ENCODE measurements around the gene SLC6A3. TPM values are rescaled to one million over a fixed set of nuclear protein-coding genes. Genes with fewer than 3 reads are reported as not detected.

The SLC6A3 gene
- total and polyA plus RNA-seq, 12 donors: 0.04 to 0.19 (median 0.18) TPM; not detected in 9

- Histone ChIP-seq H3K4me3 (no peak overlapping the region), H3K36me3 (no peaks in the 10 kb centered on the region), H3K9me3 (no peaks in the 10 kb centered on the region), H3K27ac (peak overlapping the region in 1 of 10 donors; percentile 95), H3K4me1 (peaks cover 0 to 19% (median 13%) of the 10 kb centered on the region in 9 donors), H3K27me3 (peaks cover 0 to 43% (median 32%) of the 10 kb centered on the region in 7 donors)
- intact Hi-C loops (cut with DNase I): loop anchor here in 3 of 10 donors (10.0 kb wide), 1 partner anchor 258 kb away; no protein-coding TSS in a partner anchor
- no peak for TF ChIP-seq CTCF (IDR thresholded peaks at IDR 0.05)
- WGBS, 2 donors: 69 to 73% methylated on average over 11 of the region's 11 CpGs
- ATAC-seq (no peak), DNase-seq (no peak)
Observed at GRCh38 chr5:1387059-1387755, 58.0 kb downstream of the SLC6A3 start.

DNA sequence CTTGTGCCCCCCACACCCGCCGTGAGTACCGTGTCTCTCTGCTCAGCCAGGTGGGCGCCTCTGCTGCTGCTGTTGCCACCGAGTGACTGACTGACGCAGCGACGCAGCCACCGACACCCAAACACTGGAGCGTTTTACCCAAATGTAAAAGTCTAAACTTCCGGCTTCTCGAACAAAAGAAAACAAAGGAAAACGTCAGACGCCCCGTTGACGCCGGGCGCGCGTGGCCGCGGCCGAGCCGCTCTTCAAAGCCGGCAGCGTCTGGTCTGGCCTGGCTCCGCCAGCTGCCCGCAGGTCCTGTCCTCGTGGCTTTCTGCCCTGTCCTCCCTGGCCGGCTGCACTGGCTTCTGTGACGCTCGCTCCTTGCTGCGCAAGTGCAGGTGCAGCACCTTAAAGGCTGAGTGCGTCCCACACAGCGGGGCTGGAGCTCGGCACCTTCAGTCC lies 58.9 kb downstream of the SLC6A3 start:
- intact Hi-C loops (cut with DNase I): loop anchor here in 3 of 10 donors (10.0 kb wide), 1 partner anchor 259 kb away; no protein-coding TSS in a partner anchor
- TF ChIP-seq CTCF (IDR thresholded peaks at IDR 0.05): no peak
- ATAC-seq (peak; percentile 53 to 77 (median 62)), DNase-seq (peak; percentile 14 to 43)
- H3K36me3 ChIP-seq: no peaks in the 10 kb centered on the region
- peak overlapping the region in 8 of 10 donors; percentile 7 to 95 (median 49) for H3K27ac ChIP-seq
- no peaks in the 10 kb centered on the region for H3K9me3 ChIP-seq
- H3K27me3 ChIP-seq: peaks cover 0 to 34% (median 24%) of the 10 kb centered on the region in 7 donors
- 1 to 2% methylated on average over 36 of the region's 36 CpGs for WGBS, 2 donors
- H3K4me3 ChIP-seq: peak overlapping the region; percentile 39 to 76 (median 66)
- H3K4me1 ChIP-seq: peaks cover 0 to 19% (median 13%) of the 10 kb centered on the region in 9 donors

- H3K36me3 ChIP-seq: no peaks in the 10 kb centered on the region
- peak; percentile 79 to 86 for DNase-seq
- peaks cover 0 to 20% (median 13%) of the 10 kb centered on the region in 9 donors for H3K4me1 ChIP-seq
- H3K9me3 ChIP-seq: no peaks in the 10 kb centered on the region
- H3K27me3 ChIP-seq: peaks cover 0 to 33% (median 25%) of the 10 kb centered on the region in 7 donors
- H3K27ac ChIP-seq: peak overlapping the region in 8 of 10 donors; percentile 7 to 95 (median 49)
- intact Hi-C loops (cut with DNase I): loop anchor here in 3 of 10 donors (10.0 kb wide), 1 partner anchor 259 kb away; no protein-coding TSS in a partner anchor
- TF ChIP-seq CTCF (IDR thresholded peaks at IDR 0.05): no peak
- 12% methylated on average over 48 of the region's 48 CpGs for WGBS, 2 donors
- H3K4me3 ChIP-seq: peak overlapping the region; percentile 39 to 76 (median 66)
- ATAC-seq: peak; percentile 92 to 95 (median 92)
Observed at GRCh38 chr5:1385395-1386273, 59.6 kb downstream of the SLC6A3 start.

DNA sequence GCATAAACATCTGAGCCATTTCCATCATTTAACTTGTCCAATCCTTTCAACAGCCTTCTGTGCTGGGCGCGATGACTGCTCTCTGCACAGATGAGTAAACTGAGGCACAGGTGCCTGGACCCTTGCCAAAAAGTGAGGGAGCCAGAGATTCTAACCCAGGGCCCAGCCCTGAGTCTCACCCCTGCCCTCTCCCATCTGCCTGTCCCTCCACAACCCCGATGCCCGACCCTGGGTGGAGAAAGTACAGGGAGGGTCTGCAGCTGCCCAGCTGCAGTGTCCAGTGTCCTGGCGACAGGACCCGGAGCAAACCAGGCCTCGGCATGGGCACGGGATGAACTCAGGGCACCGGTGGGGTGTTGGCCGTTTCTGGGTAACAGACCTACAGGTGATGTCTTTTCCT lies 60.7 kb downstream of the SLC6A3 start:
- Histone ChIP-seq H3K36me3 (no peaks in the 10 kb centered on the region), H3K4me3 (no peak overlapping the region), H3K27me3 (peaks cover 0 to 34% (median 31%) of the 10 kb centered on the region in 7 donors), H3K9me3 (peaks cover 0 to 3% (median 0%) of the 10 kb centered on the region in 11 donors), H3K27ac (no peak overlapping the region), H3K4me1 (peaks cover 4 to 24% (median 14%) of the 10 kb centered on the region in 9 donors)
- intact Hi-C loops (cut with DNase I): loop anchor here in 5 of 10 donors (5.0 to 10.0 kb wide), 2 partner anchors 258 to 260 kb away; no protein-coding TSS in a partner anchor
- WGBS, 2 donors: 77 to 88% methylated on average over 10 of the region's 10 CpGs
- DNase-seq: no peak
- TF ChIP-seq CTCF (IDR thresholded peaks at IDR 0.05): no peak
- no peak for ATAC-seq
